NB4 (cell line): ENCODE results near the gene POU6F2.

Experiments used
- DNase-seq: peaks from one replicate; pipeline ENCODE4 v3.0.0; 2010; ENCODE audit warnings: low read depth
- H3K4me3 ChIP-seq: one replicate; pipeline ENCODE4 v1.5.1; 2011; ENCODE audit warnings: mild to moderate bottlenecking, low read depth, low read length, moderate library complexity
- CTCF ChIP-seq: IDR thresholded peaks from one replicate; pipeline ENCODE4 v1.5.1; 2012; ENCODE audit warnings: low read depth, low read length
- MAX ChIP-seq: IDR thresholded peaks from 2 replicates; pipeline ENCODE4 v1.6.1; 2011; ENCODE audit warnings: low read depth, low read length
- MYC ChIP-seq: IDR thresholded peaks from 2 replicates; pipeline ENCODE4 v1.6.1; 2011; ENCODE audit warnings: low read depth, low read length
- POLR2A ChIP-seq: IDR thresholded peaks from 2 replicates; pipeline ENCODE4 v1.6.1; 2011; ENCODE audit warnings: mild to moderate bottlenecking; ENCODE audit not compliant: insufficient read length; ENCODE audit errors: extremely low read depth

Gene POU6F2

GRCh38 chr7:38964921-38965320, 12.8 kb upstream of the POU6F2 start:
- TF ChIP-seq POLR2A (no peak), MYC (no peak), CTCF (no peak), MAX (no peak)
- H3K4me3 ChIP-seq: no peak overlapping the region
- DNase-seq: no peak

DNA sequence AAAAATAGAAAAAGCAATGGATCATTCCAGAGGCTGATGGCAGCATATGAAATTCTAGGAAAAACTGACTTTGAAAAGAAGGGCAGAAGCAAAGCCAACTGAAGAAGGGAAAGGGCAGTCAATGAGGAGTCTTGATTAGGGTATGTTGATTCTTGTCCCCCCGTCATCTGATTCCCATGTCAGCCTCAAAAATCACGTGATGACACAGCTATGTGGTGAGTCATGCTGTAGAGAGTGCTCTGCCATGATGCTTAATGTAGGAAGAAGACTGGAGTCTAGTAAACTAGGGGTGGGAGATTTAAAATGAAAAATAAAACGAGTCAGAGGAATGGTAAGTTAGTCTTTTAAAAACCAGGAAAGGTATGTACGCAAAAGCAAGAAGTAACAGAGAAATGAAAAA, 3.9 kb upstream of the POU6F2 start:
- TF ChIP-seq MYC: no peak
- TF ChIP-seq POLR2A: no peak
- no peak for TF ChIP-seq MAX
- TF ChIP-seq CTCF: no peak
- no peak for DNase-seq
- H3K4me3 ChIP-seq: no peak overlapping the region

- no peak overlapping the region for H3K4me3 ChIP-seq
- no peak for DNase-seq
- TF ChIP-seq MAX (no peak), MYC (no peak), POLR2A (no peak), CTCF (no peak)
These were observed 1.7 kb upstream of the POU6F2 start for GRCh38 chr7:38975944-38976392.

DNA sequence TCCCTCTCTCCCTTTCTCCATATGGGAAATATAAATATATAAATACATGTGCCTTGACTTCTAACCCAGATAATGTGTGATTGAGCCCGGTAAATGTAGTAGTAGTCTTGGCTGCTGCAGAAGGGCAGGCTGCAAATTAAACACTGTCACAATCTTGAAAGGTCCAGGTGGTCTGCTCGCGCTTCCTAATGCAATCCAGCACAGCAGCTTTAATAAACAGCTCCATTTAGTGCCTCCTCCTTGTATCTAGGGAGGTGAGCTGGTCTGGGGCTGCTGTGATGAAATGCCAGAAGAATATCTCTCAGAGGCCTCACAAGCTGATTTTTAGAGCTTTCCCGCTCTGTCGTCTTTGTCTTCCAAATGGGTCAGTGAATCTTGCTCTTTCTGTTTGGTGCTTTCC, 782 bp downstream of the POU6F2 start:
- H3K4me3 ChIP-seq: no peak overlapping the region
- DNase-seq: no peak
- no peak for TF ChIP-seq CTCF
- no peak for TF ChIP-seq MYC

GRCh38 chr7:38992203-38992602, 14.5 kb downstream of the POU6F2 start:
- no peak for TF ChIP-seq MAX
- TF ChIP-seq MYC: no peak
- TF ChIP-seq POLR2A: no peak
- no peak for TF ChIP-seq CTCF
- no peak for DNase-seq
- H3K4me3 ChIP-seq: no peak overlapping the region

- TF ChIP-seq MAX (no peak), CTCF (no peak), POLR2A (no peak), MYC (no peak)
- no peak overlapping the region for H3K4me3 ChIP-seq
- DNase-seq: no peak
These were observed 23.9 kb downstream of the POU6F2 start for GRCh38 chr7:39001595-39001994.
